AG04450 (cell line): ENCODE results near the gene SYCE1. TPM values are rescaled to one million over a fixed set of nuclear protein-coding genes. Genes with fewer than 3 reads are reported as not detected.

ENCODE experiments used
- CTCF ChIA-PET: fragments of 300-600, 350-600 bp; formaldehyde crosslinking; extraction: SDS; loops from one replicate; lab custom pipeline; 2022; ENCODE audit warnings: antibody characterized with exemption, inconsistent platforms; lab: Charles Lee
- POLR2A ChIA-PET: fragments of 350-600 bp; formaldehyde crosslinking; extraction: SDS; loops from one replicate; lab custom pipeline; 2021; ENCODE audit warnings: antibody characterized with exemption, inconsistent platforms; lab: Yijun Ruan, JAX
- DNase-seq: peaks from one replicate; pipeline ENCODE4 v3.0.0-alpha.2; 2011; ENCODE audit warnings: low read depth, low spot score
- H3K27ac ChIP-seq: one replicate; pipeline ENCODE4 v1.5.1; 2012; ENCODE audit warnings: low read depth, low read length, control low read depth
- H3K27me3 ChIP-seq: one replicate; pipeline ENCODE4 v1.6.0; 2012; ENCODE audit warnings: low read length; ENCODE audit not compliant: control insufficient read depth, insufficient read depth
- H3K4me3 ChIP-seq: 2 replicates; pipeline ENCODE4 v1.5.1; 2011; ENCODE audit warnings: mild to moderate bottlenecking, low read depth, low read length, control low read depth
- H3K9me3 ChIP-seq: 2 replicates; pipeline ENCODE4 v1.5.1; 2012; ENCODE audit warnings: low read length; ENCODE audit not compliant: control insufficient read depth, insufficient read depth
- CTCF ChIP-seq: IDR thresholded peaks from 2 replicates; pipeline ENCODE4 v1.5.1; 2011; ENCODE audit warnings: low read depth, low read length, control low read depth, inconsistent platforms
- polyA plus RNA-seq: library from polyadenylated mRNA; depleted of rRNA; stranded (reverse); fragments of >200 nt; gene quantifications from 2 replicates; pipeline ENCODE4 v1.2.3, GENCODE V29; 2011

Gene SYCE1
- polyA plus RNA-seq, 1 experiment: not detected

- ChIA-PET POLR2A (no interaction called here), CTCF (interaction anchor here (0.8 to 1.3 kb wide), 2 partner anchors 9 to 13 kb away, joined by 5 read pairs; no protein-coding TSS in a partner anchor)
- TF ChIP-seq CTCF: no peak
- peaks cover 37% of the 10 kb centered on the region for H3K27me3 ChIP-seq
- H3K27ac ChIP-seq: no peak overlapping the region
- H3K9me3 ChIP-seq: peaks cover 11% of the 10 kb centered on the region
- H3K4me3 ChIP-seq: no peak overlapping the region
- DNase-seq: no peak
These were observed 36.4 kb downstream of the SYCE1 start for GRCh38 chr10:133528845-133529575.

GRCh38 chr10:133528296-133528844 lies 37.0 kb downstream of the SYCE1 start:
- POLR2A ChIA-PET: no interaction called here

GRCh38 chr10:133527771-133528271 lies 37.6 kb downstream of the SYCE1 start:
- TF ChIP-seq CTCF: no peak
- H3K27me3 ChIP-seq: peaks cover 37% of the 10 kb centered on the region
- no peak overlapping the region for H3K27ac ChIP-seq
- no peak for DNase-seq
- peaks cover 11% of the 10 kb centered on the region for H3K9me3 ChIP-seq
- no peak overlapping the region for H3K4me3 ChIP-seq
- ChIA-PET POLR2A (no interaction called here), CTCF (no interaction called here)

More at GRCh38 chr10:133528296-133528844, 37.0 kb downstream of the SYCE1 start:
- no peak overlapping the region for H3K27ac ChIP-seq
- peaks cover 37% of the 10 kb centered on the region for H3K27me3 ChIP-seq
- no peak for DNase-seq
- no peak overlapping the region for H3K4me3 ChIP-seq
- H3K9me3 ChIP-seq: peaks cover 11% of the 10 kb centered on the region
- TF ChIP-seq CTCF: no peak
- CTCF ChIA-PET: no interaction called here

- no peak for TF ChIP-seq CTCF
- Histone ChIP-seq H3K9me3 (peaks cover 11% of the 10 kb centered on the region), H3K27me3 (peaks cover 37% of the 10 kb centered on the region), H3K27ac (no peak within 1 kb of the TSS), H3K4me3 (no peak within 1 kb of the TSS)
- ChIA-PET POLR2A (no interaction called here), CTCF (no interaction called here)
- no peak for DNase-seq
These were observed 38.3 kb downstream of the SYCE1 start, which contains the start of gene CYP2E1 for GRCh38 chr10:133526957-133527588. Gene CYP2E1, plus strand, starts transcription at chr10:133527363. Its CDS starts 33 bp downstream, at chr10:133527396.
